DMS 273 (cell line): ENCODE measurements around the gene CTRL.
"Not testable (repeated sequence)": the region's sequence is repeated elsewhere in the genome, so short reads cannot be mapped to it uniquely, and the experiment has no call there.

ENCODE experiments used
- DNase-seq: peaks from one replicate; lab custom pipeline; 2025; ENCODE audit not compliant: unreplicated experiment; lab: John Stamatoyannopoulos, UW

The CTRL gene

DNA sequence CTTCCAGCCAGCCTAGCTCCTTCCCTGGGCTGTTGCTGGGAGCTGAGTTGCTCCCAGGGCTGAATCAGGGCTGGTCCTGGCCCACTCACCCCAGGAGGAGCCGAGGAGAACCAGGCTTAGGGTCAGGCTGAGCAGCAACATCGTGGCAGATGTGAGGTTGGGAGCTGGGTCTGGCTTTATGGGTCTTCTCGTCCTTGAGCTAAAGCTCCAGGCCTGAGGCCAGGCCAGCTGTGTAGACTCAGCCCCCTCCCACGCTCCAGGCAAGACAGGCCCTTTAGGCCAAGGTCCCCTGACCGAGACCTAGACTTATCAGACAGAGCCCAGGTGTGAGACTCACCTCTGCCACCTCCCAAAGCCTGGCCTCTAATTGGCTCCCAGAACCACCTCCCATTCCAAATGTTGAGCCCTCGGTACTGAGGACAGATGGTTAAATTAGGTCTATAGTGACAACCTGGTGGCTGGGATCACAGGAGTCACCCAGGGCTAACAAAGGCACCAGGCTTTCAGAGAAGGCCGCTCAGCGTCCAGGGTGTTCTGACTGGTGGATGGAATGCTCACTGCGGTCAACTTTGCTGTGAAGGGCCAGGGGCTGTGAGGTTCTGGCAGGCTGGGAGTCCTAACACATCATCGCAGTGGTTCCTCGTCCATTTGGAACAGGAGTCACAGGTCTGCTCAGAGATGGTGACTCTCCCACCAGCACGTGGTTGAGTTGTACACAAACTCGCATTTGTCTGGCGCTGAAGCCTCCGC, at the start of gene CTRL:
Gene CTRL, minus strand, starts transcription at position 151 of the 750 bp plus-strand sequence. Its CDS starts 10 bp downstream, at position 141.
- no peak for DNase-seq

- no peak for DNase-seq
Measured at GRCh38 chr16:67979955-67980678, 48.5 kb upstream of the CTRL start, which contains the start of gene DPEP3. DPEP3 (minus strand) TSS chr16:67980499; CDS start chr16:67980380, 119 bp downstream.

GRCh38 chr16:67977469-67978227, 46.0 kb upstream of the CTRL start:
- DNase-seq: no peak

DNA sequence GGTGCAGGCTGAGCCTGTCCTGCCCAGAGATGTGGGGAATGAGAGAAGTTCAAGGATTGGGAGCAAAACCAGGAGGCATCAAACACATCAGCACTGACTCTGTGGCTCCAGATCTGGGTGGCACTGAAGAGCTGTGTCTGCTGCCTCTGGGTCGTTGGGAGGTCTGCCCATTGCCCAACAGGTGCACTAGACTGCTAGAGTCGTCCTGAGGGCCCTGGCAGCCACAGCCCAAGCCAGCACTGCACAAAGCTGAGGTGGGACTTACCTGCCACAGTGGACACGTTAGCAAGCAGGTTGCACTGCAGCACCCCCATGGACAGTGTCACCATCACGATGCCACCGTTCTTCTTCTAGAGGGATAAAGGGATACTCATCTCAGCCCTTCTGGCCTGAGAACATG, 45.3 kb upstream of the CTRL start:
- no peak for DNase-seq

- DNase-seq: peak; percentile 46
Measured at GRCh38 chr16:67976205-67976604, 44.5 kb upstream of the CTRL start.

- no peak for DNase-seq
Measured at GRCh38 chr16:67975321-67976105, 43.9 kb upstream of the CTRL start.

- DNase-seq: not testable (repeated sequence)
Measured at GRCh38 chr16:67972285-67972684, 40.6 kb upstream of the CTRL start.

DNA sequence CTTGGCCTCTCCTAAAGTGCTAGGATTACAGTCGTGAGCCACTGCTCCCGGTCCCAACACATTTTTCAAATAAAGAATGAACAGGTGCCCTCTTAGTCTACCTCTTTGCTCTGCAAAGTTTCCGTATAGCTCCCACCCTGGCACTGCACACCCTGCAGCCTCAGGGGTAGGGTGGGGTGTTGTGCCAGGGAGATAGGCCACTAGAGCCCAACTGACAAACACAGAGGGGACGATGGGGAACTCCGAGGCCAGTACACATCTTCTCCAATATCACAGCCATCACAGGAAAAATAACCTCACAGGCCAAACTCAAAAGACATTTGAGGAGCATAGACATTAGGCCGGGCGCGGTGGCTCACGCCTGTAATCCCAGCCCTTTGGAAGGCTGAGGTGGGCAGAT, 39.4 kb upstream of the CTRL start:
- DNase-seq: no peak

DNA sequence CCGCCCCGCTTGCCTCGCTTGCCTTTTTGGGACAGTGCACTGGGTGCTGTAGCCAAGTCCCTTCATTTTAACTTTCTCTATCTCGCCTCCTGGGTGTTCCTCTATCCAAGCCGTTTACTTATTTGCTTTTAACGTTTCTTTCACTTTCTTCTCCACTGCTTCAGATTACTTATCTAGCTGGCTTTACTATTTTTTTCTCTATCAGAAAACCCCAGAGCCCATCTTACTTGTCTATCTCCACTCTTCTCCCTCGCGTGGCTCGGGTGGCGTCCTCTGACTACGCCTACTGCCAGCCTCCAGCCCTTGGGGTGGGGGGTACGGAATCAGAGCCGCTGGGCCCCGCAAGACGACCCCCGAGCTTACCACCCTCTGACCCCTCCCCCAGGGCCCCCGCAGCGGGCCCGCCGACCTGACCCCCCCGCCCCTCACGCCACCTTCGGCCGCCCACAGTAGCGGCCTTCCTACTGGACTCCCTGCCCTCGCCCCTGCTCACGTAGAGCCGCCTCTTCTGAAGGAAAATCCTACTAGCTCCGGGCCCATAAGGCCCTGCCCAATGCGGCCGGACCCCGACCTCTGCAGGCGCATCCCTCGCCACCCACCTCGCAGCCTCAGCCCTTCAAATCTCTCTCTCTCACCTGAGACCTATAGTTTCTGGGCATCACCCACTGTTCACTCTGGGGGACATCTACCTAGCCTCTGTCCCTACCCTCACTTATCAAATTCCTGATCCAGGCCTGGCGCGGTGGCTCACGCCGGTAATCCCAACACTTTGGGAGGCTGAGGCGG, 37.8 kb upstream of the CTRL start:
- no peak for DNase-seq

GRCh38 chr16:67968400-67969253, 37.0 kb upstream of the CTRL start, which contains the start of gene SLC12A4:
SLC12A4 (minus strand) TSS chr16:67968637; CDS start chr16:67968553, 84 bp downstream.
- peak; percentile 81 for DNase-seq

GRCh38 chr16:67967958-67968399, 36.3 kb upstream of the CTRL start:
- DNase-seq: no peak

- no peak for DNase-seq
Measured at GRCh38 chr16:67967183-67967957, 35.7 kb upstream of the CTRL start.

- DNase-seq: no peak
Measured at GRCh38 chr16:67966549-67967182, 35.0 kb upstream of the CTRL start.

- DNase-seq: peak; percentile 39
Measured at GRCh38 chr16:67965668-67966548, 34.2 kb upstream of the CTRL start.

DNA sequence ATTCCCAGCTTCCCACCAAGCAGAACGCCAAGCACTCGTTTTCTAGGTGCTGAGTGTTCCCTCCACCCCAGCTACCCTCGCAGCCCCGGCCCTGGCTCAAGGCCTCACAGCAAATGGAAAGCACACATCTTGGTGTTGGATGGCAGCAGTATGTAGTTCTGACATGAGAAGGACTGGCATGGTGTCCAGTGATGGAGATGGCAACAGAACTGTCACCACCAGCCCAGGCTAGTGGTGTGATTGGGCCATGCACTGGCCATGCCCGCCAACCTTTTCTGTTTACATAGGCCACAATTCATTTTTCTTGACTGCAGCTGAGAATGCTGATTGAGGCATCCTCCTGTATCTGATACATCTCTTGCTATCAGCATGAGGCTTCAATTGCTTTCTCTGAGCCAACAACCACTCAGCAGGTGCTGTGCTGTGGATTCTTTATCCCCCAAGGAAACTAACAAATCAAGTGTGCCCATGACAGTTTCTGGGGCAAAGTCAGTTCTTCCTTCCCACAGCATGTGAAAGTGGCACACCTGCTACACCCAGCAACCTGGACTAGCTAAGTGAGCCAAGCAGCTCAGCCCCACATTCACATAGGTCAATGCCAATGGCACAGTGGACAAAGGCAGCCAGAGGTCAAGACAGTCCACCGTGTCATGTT, 32.9 kb upstream of the CTRL start:
- no peak for DNase-seq

- peak; percentile 31 for DNase-seq
Measured at GRCh38 chr16:67963662-67964321, 32.1 kb upstream of the CTRL start.
